ENCODE measurements around the gene DEPDC5.

GRCh38 chr22:31906569-31906968 lies 152.8 kb downstream of the DEPDC5 start:
- TF ChIP-seq CTCF (IDR thresholded peaks at IDR 0.05) (no peak), EZH2 (IDR thresholded peaks at IDR 0.05; ENCODE audit: borderline replicate concordance, insufficient read depth, low read depth, low read length, poor library complexity, severe bottlenecking) (no peak)

All from B cell (primary cell).